Urinary bladder (tissue), 4 donors: Measurements from ENCODE around the gene USP6NL. TPM values are rescaled to one million over a fixed set of nuclear protein-coding genes. Genes with fewer than 3 reads are reported as not detected.

ENCODE experiments used
- DNase-seq: peaks from one replicate; pipeline ENCODE4 v3.0.0-alpha.2; 2015; ENCODE audit errors: extremely low spot score
- H3K27ac ChIP-seq: one replicate; pipeline ENCODE4 v1.5.1; 2013; ENCODE audit warnings: low read depth, mild to moderate bottlenecking, moderate library complexity
- H3K36me3 ChIP-seq: one replicate; pipeline ENCODE4 v1.6.1; 2013; ENCODE audit warnings: mild to moderate bottlenecking, moderate library complexity; ENCODE audit not compliant: insufficient read depth
- H3K4me1 ChIP-seq: one replicate; pipeline ENCODE4 v1.6.1; 2013; ENCODE audit warnings: mild to moderate bottlenecking, moderate library complexity; ENCODE audit not compliant: insufficient read depth
- H3K4me3 ChIP-seq: one replicate; pipeline ENCODE4 v1.5.1; 2013; ENCODE audit warnings: low read depth, low read length
- WGBS: extraction: QIAGEN DNeasy Blood & Tissue Kit; methylation state at CpG from one replicate; pipeline ENCODE4 v1.1.7; 2013; 5-methylcytosine and 5-hydroxymethylcytosine counted together
- polyA plus RNA-seq: library from polyadenylated mRNA; stranded (reverse); fragments of 200-250 nt; gene quantifications from one replicate; pipeline ENCODE4 v1.2.3, GENCODE V29; 2013
- total RNA-seq: library from RNA; depleted of rRNA; stranded (reverse); fragments of >200 nt; gene quantifications from one replicate; pipeline ENCODE4 v1.2.3, GENCODE V29; 2014
- donor health status: healthy with polysubstance abuse.
- donor health status: healthy.

Gene USP6NL
- total RNA-seq (21.7 TPM), polyA plus RNA-seq (8.5 TPM)

GRCh38 chr10:11611248-11612020, at the start of gene USP6NL:
Gene USP6NL (minus strand): TSS chr10:11611650. CDS start chr10:11597634, 14,016 bp downstream.
- H3K27ac ChIP-seq, result peak within 1 kb of the TSS; percentile 89
- peak within 1 kb of the TSS; percentile 96 for H3K4me3 ChIP-seq
- DNase-seq, result no peak
- H3K4me1 ChIP-seq, result no peaks in the 10 kb centered on the region
- no peaks in the 10 kb centered on the region for H3K36me3 ChIP-seq
- WGBS, result under 1% methylated on average over 107 of the region's 107 CpGs

- Histone ChIP-seq H3K4me1 (no peaks in the 10 kb centered on the region), H3K4me3 (no peak overlapping the region), H3K36me3 (no peaks in the 10 kb centered on the region), H3K27ac (no peak overlapping the region)
- 84% methylated on average over 9 of the region's 9 CpGs for WGBS
- DNase-seq, result no peak
Observed at GRCh38 chr10:11658801-11659368, 47.4 kb upstream of the USP6NL start.

- 55% methylated on average over 2 of the region's 2 CpGs for WGBS
- no peak overlapping the region for H3K27ac ChIP-seq
- DNase-seq, result no peak
Observed at GRCh38 chr10:11655836-11656235, 44.4 kb upstream of the USP6NL start.

GRCh38 chr10:11654659-11655058, 43.2 kb upstream of the USP6NL start:
- Histone ChIP-seq H3K4me1 (no peaks in the 10 kb centered on the region), H3K4me3 (no peak overlapping the region), H3K36me3 (no peaks in the 10 kb centered on the region), H3K27ac (no peak overlapping the region)
- DNase-seq, result no peak
- WGBS, result 90% methylated on average over 9 of the region's 9 CpGs

More at GRCh38 chr10:11655836-11656235, 44.4 kb upstream of the USP6NL start:
- H3K4me3 ChIP-seq, result no peak overlapping the region
- no peaks in the 10 kb centered on the region for H3K36me3 ChIP-seq
- no peaks in the 10 kb centered on the region for H3K4me1 ChIP-seq

- H3K36me3 ChIP-seq, result no peaks in the 10 kb centered on the region
- no peaks in the 10 kb centered on the region for H3K4me1 ChIP-seq
- no peak overlapping the region for H3K4me3 ChIP-seq
- no peak for DNase-seq
- no peak overlapping the region for H3K27ac ChIP-seq
- 81% methylated on average over 8 of the region's 8 CpGs for WGBS
Observed at GRCh38 chr10:11653758-11654471, 42.5 kb upstream of the USP6NL start.

- H3K27ac ChIP-seq, result no peak overlapping the region
- WGBS, result 50% methylated on average over 1 of the region's 1 CpG
Observed at GRCh38 chr10:11647676-11648075, 36.2 kb upstream of the USP6NL start.

GRCh38 chr10:11646450-11646849, 35.0 kb upstream of the USP6NL start:
- whole genome bisulfite sequencing, result 82% methylated on average over 9 of the region's 9 CpGs

More at GRCh38 chr10:11647676-11648075, 36.2 kb upstream of the USP6NL start:
- H3K36me3 ChIP-seq, result no peaks in the 10 kb centered on the region
- H3K4me1 ChIP-seq, result no peaks in the 10 kb centered on the region
- no peak overlapping the region for H3K4me3 ChIP-seq
- DNase-seq, result no peak

GRCh38 chr10:11643039-11643438, 31.6 kb upstream of the USP6NL start:
- no peak for DNase-seq
- H3K36me3 ChIP-seq, result no peaks in the 10 kb centered on the region
- H3K27ac ChIP-seq, result no peak overlapping the region
- H3K4me1 ChIP-seq, result no peaks in the 10 kb centered on the region
- no peak overlapping the region for H3K4me3 ChIP-seq
- WGBS, result 94% methylated on average over 6 of the region's 6 CpGs

More at GRCh38 chr10:11646450-11646849, 35.0 kb upstream of the USP6NL start:
- no peak for DNase-seq
- Histone ChIP-seq H3K4me3 (no peak overlapping the region), H3K27ac (no peak overlapping the region), H3K36me3 (no peaks in the 10 kb centered on the region), H3K4me1 (no peaks in the 10 kb centered on the region)

- no peak overlapping the region for H3K4me3 ChIP-seq
- H3K27ac ChIP-seq, result no peak overlapping the region
- WGBS, result 85% methylated on average over 8 of the region's 8 CpGs
- H3K36me3 ChIP-seq, result no peaks in the 10 kb centered on the region
- H3K4me1 ChIP-seq, result no peaks in the 10 kb centered on the region
- DNase-seq, result no peak
Observed at GRCh38 chr10:11642566-11642965, 31.1 kb upstream of the USP6NL start.

- 81% methylated on average over 14 of the region's 14 CpGs for WGBS
- Histone ChIP-seq H3K4me1 (no peaks in the 10 kb centered on the region), H3K4me3 (no peak overlapping the region), H3K36me3 (no peaks in the 10 kb centered on the region), H3K27ac (no peak overlapping the region)
- no peak for DNase-seq
Observed at GRCh38 chr10:11639849-11640764, 28.7 kb upstream of the USP6NL start.

- DNase-seq, result no peak
- 61% methylated on average over 3 of the region's 3 CpGs for WGBS
- Histone ChIP-seq H3K36me3 (no peaks in the 10 kb centered on the region), H3K27ac (no peak overlapping the region), H3K4me1 (no peaks in the 10 kb centered on the region), H3K4me3 (no peak overlapping the region)
Observed at GRCh38 chr10:11639362-11639761, 27.9 kb upstream of the USP6NL start.

GRCh38 chr10:11638055-11638698, 26.7 kb upstream of the USP6NL start:
- Histone ChIP-seq H3K27ac (no peak overlapping the region), H3K36me3 (no peaks in the 10 kb centered on the region), H3K4me1 (no peaks in the 10 kb centered on the region), H3K4me3 (no peak overlapping the region)
- no peak for DNase-seq
- WGBS, result 93% methylated on average over 6 of the region's 6 CpGs
